ENCODE data around the gene RPL19.
"Not testable (repeated sequence)": the region's sequence is repeated elsewhere in the genome, so short reads cannot be mapped to it uniquely, and the experiment has no call there.

RPL19 gene

DNA sequence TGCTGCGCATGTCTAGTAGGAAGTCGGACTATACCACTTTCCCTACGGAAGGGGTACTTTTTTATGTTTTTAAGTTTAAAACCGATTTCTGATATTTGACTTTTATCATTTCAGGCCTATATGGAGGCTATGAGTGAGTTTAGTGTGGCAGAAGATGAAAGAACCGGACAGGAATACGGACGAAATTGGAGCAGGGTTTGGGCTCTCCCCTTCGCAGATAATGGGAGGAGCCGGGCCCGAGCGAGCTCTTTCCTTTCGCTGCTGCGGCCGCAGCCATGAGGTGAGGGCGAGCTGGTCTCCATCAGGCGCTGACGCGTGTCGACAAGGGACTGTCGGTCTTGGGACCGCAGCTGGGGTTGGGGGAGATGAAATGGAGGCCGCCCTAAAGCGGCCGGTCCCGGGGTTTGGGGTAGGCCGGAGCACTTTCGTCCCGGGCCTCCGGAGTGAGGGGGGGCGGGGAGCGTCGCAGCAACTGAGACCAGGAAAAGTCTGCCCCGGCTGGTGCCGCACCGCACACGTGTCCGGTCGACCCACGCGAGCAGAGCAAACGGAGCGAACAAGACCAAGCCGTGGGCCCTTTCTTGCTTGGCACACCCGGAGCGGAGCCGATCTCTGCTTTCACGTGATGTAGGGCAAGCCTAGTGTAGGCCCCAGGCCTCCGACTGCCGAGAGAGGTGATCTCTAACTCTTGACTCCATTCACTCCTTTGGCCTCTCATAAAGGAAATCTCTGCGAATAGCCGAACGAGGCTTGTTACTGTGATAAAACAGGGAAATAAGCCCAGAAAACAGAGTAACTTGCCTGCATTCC, at the start of gene RPL19:
TSS of gene RPL19 (plus strand) at position 214 of the 810 bp plus-strand sequence. CDS start at position 276, 62 bp downstream.
- peak; percentile 93 for DNase-seq

DNA sequence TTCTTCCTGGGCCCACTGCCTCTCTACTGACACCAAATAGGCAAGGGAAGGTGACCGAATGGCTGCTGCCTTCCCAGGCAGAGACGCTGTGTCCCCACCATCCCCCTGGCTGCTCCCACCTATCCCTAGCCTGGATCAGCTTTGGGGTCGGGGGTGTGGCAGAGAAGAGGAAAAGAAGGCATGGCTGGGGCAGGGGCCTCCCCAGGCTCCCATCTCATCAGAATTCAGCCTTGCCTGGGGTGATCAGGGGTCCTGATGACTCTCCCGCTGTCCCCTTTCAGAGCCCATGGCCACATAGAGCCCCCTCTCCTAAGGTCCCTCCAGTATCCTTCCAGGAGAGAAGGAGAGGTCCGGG, 49.3 kb upstream of the RPL19 start:
- DNase-seq, result no peak

DNA sequence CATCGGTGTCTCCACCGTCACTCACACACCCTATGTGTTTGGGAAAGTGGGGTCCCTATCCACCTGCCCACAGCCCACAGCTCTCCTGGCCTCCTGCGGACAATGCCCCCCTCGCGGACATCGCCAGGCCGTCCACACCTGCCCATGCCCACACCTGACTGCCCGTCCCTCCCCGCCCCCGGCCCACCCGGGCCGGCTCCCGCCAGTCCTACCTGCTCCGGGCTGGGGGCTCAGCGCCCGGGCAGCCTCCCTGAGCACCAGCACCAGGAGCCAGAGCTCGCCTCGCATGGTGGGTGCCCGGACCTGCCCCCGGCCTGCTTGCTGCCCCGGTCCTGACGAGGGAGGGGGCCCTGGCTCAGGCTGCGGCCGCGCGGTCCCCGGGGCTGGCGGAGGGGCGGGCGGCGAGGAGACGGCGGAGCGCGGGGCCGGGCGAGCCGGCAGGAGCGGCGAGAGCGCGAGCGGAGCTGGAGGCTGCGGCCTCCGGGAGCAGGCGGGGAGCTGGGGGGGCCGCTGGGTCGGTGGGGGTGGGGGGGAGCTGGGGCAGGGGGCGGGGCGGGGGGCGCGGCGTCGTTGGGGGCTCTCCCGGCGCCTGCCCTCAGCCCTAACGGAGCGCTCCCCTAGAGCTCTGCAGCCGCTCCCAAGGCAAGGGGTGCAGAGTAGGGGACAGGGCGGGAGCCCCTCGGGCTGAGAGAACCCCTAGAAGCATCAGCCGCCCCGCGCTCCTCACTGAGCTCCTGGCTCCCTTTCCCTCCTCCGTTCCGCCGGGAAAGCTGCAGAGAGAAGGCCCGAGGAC, 48.7 kb upstream of the RPL19 start, which contains the start of gene PLXDC1:
TSS of gene PLXDC1 (minus strand) at position 488 of the 793 bp plus-strand sequence. CDS start at position 288, 200 bp downstream.
- no peak for DNase-seq

DNA sequence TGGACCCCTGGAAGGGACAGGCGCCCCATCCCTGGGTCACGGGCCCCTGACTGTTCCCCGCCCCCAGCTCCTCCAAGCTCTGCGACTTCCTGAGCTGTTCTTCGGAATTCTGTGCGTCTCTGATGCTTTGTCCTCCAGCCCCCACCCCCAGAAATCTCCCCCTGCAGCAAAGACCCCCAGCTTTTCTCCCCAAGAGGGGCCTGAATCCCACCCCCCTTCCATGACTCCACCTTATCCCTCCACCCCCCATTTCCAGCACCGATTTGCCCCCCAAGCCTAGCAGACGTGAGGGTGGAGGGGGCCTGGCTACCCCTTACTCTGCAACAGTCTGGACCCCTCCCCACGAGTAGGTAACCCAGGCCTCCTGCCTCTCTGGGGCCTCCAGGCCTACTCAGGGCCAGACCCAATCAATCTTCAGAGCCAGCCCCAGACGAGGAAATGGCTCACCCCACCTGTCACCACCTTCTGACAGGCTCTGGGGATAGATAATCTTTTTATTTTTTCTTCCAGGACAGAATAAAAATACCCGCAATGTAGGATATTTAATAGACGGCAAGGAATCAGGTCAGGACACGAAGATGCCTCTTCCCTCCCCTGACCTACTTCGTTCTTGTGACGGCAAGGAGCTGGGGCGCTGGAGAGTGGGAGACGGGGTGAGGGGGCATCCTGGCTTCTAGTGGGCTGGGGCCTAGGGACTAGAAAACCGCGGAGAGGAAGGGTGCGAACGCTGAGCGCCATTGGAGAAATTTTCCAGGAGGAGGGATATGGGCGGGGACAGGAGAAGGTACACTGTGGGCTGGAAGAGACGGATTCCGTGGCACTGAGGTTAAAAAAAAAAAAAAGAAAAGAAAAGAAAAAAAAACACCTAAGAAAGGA, 47.9 kb upstream of the RPL19 start:
- no peak for DNase-seq

DNA sequence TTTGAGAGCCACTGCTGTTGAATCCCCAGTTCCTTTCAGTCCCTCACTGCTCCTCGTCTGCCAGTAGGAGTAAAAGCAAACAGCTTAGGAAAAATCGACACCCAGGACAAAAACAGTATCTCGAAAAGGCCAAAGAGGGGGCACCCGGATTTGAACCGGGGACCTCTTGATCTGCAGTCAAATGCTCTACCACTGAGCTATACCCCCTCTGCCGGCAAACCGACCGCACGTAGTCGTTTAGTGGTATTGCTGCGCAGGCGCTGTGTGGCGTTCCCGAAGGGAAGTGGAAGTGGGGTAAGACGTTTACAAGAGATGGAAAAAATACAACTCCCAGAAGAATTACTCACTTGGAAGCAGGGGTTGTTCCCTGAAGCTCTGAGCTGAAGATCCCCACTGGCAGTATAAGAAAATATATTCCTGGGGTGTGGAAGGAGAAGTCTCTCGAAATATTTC, 46.5 kb upstream of the RPL19 start:
- DNase-seq, result peak; percentile 94

DNA sequence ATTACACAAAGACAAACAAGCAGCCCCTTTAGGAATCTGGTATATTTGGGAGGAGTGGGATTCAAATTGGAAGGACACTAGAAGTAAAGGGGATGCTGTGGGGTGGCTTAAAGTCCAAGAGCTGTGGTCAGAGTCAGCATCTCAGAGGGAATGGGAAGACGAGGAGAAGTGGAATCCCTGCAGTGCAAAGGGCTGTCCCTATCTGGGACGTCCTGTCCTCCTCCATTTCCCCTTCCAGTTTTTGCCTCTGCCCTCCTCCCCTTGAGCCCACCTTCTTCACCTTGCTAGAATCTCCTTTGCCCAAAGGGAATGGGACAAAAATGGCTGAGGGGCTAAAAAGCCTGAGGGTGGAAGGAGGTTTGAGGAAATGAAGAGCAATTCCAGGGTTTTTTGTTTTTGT, 44.4 kb upstream of the RPL19 start:
- DNase-seq, result no peak

DNA sequence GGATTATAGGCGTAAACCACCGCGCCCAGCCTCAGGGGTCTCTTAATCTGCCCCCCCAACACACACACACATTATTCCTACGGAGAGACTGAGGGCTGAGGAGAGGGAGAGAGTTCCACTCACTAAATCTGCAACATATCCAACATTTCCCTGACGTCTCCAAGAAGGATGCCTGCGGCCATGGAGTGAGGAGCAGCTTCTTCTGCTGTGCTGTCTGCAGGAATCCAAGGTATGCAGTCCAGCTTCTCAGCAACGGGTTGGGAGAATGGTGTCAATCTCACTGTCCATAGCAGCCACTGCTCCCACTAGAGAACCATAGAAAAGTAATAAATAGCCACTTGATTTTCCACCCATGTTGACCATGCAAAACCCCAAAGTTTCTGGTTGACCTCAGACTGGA, 43.6 kb upstream of the RPL19 start:
- no peak for DNase-seq

DNA sequence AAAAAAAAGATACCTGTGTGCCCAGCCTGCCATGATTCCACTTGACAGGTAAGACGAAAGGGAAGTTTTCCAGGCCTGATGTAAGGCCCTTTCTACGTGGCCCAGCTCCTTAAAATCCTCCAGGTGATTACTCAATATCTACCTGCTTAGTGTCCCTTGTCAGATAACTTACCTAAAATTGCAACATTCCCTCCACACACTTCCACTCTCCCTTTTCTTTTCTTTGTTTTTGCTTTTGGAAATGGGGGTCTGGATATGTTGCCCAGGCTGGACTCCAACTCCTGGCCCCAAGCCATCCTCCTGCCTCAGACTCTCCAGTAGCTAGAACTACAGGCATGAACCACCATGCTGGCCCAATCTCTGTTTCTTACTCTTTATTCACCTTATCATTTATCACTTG, 41.5 kb upstream of the RPL19 start:
- no peak for DNase-seq

DNA sequence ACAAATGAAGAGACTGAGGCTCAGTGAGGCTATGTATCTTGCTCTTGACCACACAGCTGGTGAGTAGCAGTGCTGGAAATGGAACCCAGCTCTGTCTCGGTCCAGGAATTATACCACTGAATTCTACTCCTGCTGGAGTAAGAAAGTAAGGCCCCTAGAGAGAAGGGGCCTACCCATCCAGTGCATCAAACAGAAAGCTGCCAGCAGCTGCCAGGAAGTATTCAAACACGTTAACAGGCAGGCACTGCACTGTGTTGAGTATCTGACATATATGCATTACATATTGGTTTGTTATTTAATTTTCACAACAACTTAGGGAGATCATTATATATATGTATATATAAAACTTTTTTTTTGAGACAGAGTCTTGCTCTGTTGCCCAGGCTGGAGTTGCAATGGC, 38.1 kb upstream of the RPL19 start:
- no peak for DNase-seq

DNA sequence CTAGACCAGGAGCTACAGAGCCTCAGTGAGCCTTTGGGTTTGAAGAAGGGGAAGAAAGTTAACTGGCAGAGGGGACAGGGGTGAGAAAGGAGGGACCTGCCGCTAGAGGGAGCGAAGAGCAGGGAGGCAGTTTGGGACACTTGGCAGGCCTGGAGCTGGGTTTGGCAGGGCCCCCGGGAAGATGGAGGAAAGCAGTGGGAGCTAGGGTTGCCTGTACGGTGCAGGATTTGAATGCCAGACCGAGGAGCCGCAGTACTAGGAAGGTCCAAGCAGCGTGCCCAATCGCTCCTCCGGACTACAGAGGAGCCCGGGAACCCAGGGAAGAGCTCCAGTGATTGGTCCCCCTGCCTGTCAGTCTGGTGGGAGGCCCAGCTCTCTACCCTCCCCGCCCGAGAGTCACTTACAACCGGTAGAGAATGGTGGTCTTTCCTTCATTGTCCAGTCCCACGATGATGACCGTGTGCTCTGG, 35.4 kb upstream of the RPL19 start:
- peak; percentile 57 for DNase-seq

DNA sequence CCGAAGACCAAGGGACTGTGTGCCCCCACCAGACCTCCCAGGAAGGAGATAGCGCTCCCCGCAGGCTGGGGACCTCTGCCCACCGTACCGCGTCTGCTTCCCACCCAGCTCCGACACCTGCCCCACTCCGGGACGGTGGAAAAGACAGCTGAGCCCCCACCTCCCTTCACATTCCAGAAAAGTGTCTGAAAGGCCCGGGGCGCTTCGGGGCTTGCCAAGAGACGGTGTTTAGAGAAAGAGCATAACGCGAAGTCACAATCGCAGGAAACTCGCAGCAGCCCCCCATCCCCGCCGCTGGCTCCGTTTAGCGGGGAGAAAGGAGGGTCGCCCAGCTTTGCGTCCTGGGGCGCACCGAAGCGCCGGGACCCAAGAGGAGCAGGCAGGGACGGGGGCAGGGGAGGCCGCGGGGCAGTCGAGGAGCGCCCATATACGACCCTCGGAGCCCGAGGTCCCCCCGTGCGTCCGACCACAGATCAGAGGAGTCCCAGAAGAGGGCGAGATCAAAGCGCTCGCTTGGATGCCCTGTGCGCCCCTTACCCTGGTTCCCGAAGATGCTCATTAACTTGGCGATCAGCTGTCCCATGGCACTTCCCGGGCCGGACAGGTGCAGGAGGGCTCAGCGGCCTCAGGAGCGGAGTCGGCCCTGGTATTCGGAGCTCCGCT, 34.8 kb upstream of the RPL19 start:
- no peak for DNase-seq

DNA sequence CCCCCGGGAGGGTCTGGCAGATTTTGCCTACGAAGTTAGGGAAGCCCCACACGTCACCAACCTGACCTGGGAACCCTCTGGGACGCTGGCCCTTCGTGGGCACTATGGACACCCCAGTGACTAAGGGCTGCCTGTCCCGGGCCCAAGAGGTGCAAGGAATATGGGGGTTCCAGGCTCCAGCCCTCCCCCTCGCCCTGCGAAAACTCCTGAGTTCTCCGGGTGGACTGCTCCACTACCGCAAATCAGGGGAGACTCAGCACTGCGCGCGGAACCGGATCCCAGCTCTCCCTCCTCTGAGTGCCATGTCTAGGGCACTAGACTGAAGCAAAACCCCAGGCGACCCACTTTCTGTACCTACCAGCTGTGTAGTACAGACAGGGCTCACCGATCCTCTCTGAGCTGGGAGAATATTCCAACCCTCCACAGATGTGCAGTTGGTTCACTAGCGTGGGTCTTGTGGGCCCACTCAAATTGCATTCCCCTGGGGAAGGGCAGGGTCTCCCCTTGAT, 34.2 kb upstream of the RPL19 start, which contains the start of gene ARL5C:
TSS of gene ARL5C (minus strand) at position 321 of the 509 bp plus-strand sequence. CDS start 401 bp downstream, outside the sequence.
- no peak for DNase-seq

DNA sequence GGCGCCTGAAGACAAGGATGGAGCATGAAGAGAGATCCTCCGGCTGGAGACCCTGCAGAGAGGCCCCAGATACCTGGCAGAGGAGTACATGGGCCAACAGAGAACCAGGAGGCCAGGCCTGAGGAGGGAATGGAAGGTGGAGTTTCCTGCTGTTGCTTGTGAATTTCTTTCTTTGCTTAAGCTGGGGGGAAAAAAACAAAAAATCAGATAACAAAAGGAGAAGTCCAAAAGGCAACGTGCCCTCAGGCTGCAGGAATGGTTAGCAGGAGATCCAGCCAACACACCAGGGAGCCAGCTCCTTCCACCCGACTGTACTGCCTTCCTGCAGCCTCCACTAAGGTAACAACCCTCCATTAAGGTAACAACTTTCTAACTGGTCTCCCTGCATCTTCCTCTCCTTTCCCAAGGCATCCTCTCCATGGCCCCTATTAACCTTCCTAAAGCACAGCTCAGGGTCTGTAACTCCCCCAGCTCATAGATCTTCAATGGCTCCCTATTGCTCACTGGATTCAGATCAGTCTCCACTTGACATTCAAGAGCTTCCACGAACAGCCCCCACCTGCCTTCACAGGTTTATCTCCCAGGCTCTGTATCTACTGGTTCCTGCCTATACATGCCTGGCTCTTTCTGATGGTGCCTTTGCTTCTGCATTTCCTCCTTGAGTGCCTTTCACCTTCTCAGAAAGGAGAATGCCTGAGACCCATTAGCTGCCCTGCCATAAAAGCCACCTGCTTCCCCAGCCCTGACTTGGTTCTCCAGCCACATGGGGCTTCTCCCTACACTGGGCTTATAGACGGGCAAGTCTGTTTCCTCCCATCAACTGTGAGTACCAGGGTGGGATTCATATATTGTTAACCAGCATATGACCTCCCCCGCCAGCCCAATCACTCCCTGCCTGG, 33.4 kb upstream of the RPL19 start:
- DNase-seq, result no peak

DNA sequence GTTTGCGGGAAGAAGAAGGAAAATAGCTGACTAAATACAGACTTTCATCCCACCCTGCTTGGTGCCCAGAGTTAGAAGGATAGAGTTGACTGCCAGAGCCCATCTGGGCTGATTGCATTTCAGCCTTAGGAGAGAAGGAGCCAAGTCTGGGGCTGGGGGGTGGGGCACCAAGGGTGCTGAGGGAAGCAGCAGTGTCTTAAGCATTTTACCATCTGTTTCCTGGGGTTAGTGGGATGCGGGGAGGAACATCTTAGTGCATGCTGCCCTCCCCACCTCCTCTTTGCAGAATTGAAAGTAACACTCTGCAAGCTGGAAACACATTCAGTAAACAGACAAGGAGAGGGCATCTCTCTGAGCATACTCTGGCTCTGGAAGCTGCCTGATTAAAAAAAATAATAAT, 32.6 kb upstream of the RPL19 start:
- DNase-seq, result peak; percentile 41

DNA sequence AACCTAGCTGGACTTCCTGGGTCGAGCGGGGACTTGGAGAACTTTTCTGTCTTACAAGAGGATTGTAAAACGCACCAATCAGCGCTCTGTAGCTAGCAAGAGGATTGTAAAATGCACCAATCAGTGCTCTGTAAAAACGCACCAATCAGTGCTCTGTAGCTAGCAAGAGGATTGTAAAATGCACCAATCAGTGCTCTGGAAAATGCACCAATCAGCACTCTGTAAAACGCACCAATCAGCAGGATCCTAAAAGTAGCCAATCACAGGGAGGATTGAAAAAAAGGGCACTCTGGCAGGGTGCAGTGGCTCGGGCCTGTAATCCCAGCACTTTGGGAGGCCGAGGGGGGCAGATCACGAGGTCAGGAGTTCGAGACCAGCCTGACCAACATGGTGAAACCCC, 31.6 kb upstream of the RPL19 start:
- DNase-seq, result not testable (repeated sequence)

DNA sequence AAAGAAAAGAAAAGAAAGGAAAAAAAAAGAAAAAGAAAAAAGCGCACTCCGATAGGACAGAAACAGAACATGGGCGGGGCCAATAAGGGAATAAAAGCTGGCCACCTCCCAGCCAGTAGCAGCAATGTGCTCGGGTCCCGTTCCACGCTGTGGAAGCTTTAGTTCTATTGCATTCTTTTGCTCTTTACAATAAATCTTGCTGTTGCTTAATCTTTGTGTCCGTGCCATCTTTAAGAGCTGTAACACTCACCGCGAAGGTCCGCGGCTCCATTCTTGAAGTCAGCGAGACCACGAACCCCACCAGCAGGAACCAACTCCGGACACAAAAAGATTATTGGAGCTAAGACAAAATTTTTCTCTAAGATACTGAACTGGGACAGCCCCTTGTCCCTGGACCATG, 31.0 kb upstream of the RPL19 start:
- no peak for DNase-seq

DNA sequence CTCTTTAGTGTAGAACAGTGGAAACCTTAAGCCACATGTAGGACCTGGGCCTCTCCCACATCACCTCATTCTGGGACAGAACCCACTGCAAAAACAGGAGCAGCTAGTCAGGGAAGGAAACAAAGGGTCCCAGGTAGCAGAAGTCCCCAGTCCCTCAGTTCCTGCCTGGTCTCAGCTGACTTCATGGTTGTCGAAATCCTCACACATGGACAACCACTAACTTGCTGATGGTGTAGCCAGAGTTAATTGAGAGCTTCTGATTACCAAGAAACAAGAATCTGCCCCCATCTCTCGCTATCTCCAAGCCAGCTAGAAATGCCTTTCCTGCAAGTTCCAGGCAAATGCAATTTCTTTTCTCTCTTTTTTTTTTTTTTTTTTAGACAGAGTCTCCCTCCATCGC, 30.6 kb upstream of the RPL19 start:
- DNase-seq, result no peak

DNA sequence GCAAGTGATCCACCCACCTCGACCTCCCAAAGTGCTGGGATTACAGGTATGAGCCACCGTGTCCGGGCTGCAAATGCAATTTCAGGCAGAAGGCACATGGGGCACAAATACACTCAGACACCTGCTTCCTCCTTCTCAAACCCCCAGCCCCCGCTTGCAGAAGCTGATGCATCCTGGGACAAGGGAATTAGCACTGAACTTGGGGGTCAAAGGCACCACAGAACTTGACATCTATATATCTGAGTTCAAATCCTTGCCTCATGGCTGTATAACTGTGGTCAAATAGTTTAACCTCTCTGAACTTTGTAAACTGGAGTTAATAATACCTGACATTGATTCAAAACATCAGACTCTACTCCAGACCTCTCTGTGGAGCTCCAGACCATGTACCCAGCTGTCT, 30.0 kb upstream of the RPL19 start:
- DNase-seq, result no peak

DNA sequence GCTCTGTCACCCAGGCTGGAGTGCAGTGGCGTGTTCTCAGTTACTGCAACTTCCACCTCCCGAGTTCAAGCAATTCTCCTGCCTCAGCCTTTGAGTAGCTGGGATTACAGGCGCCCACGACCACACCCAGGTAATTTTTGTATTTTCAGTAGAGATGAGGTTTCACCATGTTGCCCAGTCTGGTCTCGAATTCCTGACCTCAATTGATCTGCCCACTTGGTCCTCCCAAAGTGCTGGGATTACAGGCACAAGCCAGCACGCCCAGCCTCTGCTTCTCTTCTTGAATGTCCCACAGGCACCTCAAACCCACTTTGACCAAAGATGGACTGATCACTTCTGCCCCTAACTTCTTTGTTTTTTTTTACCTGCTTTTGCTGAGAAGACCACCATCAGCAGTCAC, 29.5 kb upstream of the RPL19 start:
- no peak for DNase-seq

DNA sequence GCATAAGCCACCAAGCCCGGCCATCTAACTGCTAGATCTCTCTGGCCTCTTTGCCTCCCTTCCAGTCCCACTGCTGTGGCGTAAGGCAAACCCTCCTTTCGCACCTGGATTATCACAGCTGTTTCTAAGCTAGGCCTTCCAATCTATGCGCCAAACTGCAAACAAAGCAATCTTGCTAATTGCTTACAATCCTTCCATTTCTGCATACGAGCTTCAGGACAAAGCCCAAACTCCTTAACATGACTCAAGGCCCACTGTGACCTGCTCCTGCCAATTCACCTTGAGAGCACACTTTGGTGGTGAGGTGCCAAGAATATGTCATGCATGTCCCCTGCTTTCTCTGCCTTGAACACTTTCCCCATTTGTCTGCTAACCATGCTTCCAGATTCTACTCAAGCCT, 28.1 kb upstream of the RPL19 start:
- DNase-seq, result no peak

DNA sequence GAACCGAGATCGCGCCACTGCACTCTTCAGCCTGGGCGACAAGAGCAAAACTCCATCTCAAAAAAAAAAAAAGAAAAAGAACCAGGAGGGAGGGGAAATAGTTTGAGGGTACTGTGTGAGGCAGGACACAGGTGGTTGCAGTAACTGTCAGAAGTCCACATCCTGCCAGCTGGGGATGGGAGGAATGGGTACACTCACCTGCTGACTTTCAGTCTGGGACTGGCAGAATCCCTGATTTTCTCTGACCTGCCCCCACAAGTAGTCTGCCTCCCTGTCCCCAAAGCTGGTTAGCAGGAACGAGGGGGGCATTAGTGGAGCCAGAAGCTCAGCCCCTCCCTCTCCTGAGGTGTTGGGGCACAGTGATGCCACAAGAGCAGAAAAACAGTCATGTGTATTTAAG, 27.0 kb upstream of the RPL19 start:
- DNase-seq, result no peak

All from midbrain (tissue), 1 donor.